GM12891 (cell line): Measurements from ENCODE around the gene RHEBL1.

ENCODE experiments used
- POLR2A ChIP-seq: IDR thresholded peaks from 2 replicates; pipeline ENCODE4 v1.6.1; 2011; ENCODE audit warnings: low read depth, low read length, control low read depth
- POLR2AphosphoS5 ChIP-seq: IDR thresholded peaks from 2 replicates; pipeline ENCODE4 v1.6.1; 2011; ENCODE audit warnings: low read depth, low read length, control low read depth
- TAF1 ChIP-seq: IDR thresholded peaks from 2 replicates; pipeline ENCODE4 v1.6.1; 2011; ENCODE audit warnings: low read depth, low read length, control low read depth

- TF ChIP-seq POLR2AphosphoS5 (no peak), POLR2A (no peak), TAF1 (no peak)
These were observed 10.2 kb downstream of the RHEBL1 start for GRCh38 chr12:49059299-49060171.
